ENCODE measurements around the gene CHST5. TPM values are rescaled to one million over a fixed set of nuclear protein-coding genes. Genes with fewer than 3 reads are reported as not detected.

CHST5 gene
- total and polyA plus RNA-seq, 9 of the 15 experiments (the other 6 are each of a cell fraction or from before 2014, with no cell fraction given): 0.06 to 0.21 (median 0.14) TPM; not detected in 5

DNA sequence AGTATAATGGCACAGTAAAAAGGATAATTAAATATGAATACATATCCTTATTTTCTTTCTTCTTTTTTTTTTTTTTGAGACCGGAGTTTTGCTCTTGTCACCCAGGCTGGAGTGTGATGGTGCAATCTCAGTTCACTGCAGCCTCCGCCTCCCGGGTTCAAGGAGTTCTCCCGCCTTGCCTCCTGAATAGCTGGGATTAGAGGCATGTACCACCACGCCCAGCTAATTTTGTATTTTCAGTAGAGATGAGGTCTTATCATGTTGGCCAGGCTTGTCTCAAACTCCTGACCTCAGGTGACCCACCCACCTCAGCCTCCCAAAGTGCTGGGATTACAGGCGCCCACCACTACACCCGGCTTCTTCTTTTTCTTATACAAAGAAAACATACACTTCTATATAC lies 42.3 kb upstream of the CHST5 start (continued):
- no peak; the same call in 1 of the 2 replicates for TF ChIP-seq ADNP (tag; IDR thresholded peaks at IDR 0.05)
- no peak for TF ChIP-seq LARP7 (IDR thresholded peaks at IDR 0.05)
- TF ChIP-seq KLF16 (IDR thresholded peaks at IDR 0.05): peak; percentile 31; the same call in 1 of the 2 replicates
- TF ChIP-seq FOXM1 (IDR thresholded peaks at IDR 0.05; ENCODE audit: low read depth): 0 out of 2 replicates have a peak, but pooled peaks have one; percentile 31
- TF ChIP-seq FOXM1 (CRISPR knock-in tag; IDR thresholded peaks at IDR 0.05; ENCODE audit: low read depth): no peak
- no peak for TF ChIP-seq NFRKB (IDR thresholded peaks at IDR 0.05; ENCODE audit: low read depth)
- no peak for TF ChIP-seq RBM14 (IDR thresholded peaks at IDR 0.05; ENCODE audit: borderline replicate concordance, insufficient read depth, low read depth, low read length)
- TF ChIP-seq, protein P1, sequence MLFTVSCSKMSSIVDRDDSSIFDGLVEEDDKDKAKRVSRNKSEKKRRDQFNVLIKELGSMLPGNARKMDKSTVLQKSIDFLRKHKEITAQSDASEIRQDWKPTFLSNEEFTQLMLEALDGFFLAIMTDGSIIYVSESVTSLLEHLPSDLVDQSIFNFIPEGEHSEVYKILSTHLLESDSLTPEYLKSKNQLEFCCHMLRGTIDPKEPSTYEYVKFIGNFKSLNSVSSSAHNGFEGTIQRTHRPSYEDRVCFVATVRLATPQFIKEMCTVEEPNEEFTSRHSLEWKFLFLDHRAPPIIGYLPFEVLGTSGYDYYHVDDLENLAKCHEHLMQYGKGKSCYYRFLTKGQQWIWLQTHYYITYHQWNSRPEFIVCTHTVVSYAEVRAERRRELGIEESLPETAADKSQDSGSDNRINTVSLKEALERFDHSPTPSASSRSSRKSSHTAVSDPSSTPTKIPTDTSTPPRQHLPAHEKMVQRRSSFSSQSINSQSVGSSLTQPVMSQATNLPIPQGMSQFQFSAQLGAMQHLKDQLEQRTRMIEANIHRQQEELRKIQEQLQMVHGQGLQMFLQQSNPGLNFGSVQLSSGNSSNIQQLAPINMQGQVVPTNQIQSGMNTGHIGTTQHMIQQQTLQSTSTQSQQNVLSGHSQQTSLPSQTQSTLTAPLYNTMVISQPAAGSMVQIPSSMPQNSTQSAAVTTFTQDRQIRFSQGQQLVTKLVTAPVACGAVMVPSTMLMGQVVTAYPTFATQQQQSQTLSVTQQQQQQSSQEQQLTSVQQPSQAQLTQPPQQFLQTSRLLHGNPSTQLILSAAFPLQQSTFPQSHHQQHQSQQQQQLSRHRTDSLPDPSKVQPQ (CRISPR knock-in tag; IDR thresholded peaks at IDR 0.05; ENCODE audit: borderline replicate concordance): no peak
- TF ChIP-seq, protein P2, sequence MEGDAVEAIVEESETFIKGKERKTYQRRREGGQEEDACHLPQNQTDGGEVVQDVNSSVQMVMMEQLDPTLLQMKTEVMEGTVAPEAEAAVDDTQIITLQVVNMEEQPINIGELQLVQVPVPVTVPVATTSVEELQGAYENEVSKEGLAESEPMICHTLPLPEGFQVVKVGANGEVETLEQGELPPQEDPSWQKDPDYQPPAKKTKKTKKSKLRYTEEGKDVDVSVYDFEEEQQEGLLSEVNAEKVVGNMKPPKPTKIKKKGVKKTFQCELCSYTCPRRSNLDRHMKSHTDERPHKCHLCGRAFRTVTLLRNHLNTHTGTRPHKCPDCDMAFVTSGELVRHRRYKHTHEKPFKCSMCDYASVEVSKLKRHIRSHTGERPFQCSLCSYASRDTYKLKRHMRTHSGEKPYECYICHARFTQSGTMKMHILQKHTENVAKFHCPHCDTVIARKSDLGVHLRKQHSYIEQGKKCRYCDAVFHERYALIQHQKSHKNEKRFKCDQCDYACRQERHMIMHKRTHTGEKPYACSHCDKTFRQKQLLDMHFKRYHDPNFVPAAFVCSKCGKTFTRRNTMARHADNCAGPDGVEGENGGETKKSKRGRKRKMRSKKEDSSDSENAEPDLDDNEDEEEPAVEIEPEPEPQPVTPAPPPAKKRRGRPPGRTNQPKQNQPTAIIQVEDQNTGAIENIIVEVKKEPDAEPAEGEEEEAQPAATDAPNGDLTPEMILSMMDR (IDR thresholded peaks at IDR 0.05 in 2 of 3, conservative IDR thresholded peaks at IDR 0.05 in 1 of 3; ENCODE audit: insufficient read depth in 2 of 3, low read depth in 1 of 3, low read length in 3 of 3): no peak
- peak; percentile 58 for TF ChIP-seq MTA2 (IDR thresholded peaks at IDR 0.05; ENCODE audit: low read depth)
- TF ChIP-seq TEAD4 (IDR thresholded peaks at IDR 0.05; ENCODE audit: low read length): peak; percentile 83
- no peak for TF ChIP-seq TEAD4 (CRISPR knock-in tag; IDR thresholded peaks at IDR 0.05; ENCODE audit: borderline replicate concordance)
- no peak for TF ChIP-seq CEBPG (CRISPR knock-in tag; IDR thresholded peaks at IDR 0.05)
- 0 out of 4 replicates have a peak, but pooled peaks of 1 of the 2 experiments have one; percentile 26 for TF ChIP-seq CEBPG (tag; conservative IDR thresholded peaks at IDR 0.05 in 1 of 2, IDR thresholded peaks at IDR 0.05 in 1 of 2)
- TF ChIP-seq SMAD4 (CRISPR knock-in tag; conservative IDR thresholded peaks at IDR 0.05): peak; percentile 48
- TF ChIP-seq ZNF133 (CRISPR knock-in tag; IDR thresholded peaks at IDR 0.05): no peak
- no peak for TF ChIP-seq HMG20A (CRISPR knock-in tag; conservative IDR thresholded peaks at IDR 0.05)
- no peak for TF ChIP-seq EHMT2 (IDR thresholded peaks at IDR 0.05)
- no peak for TF ChIP-seq DNMT1 (IDR thresholded peaks at IDR 0.05)
- TF ChIP-seq SP2 (IDR thresholded peaks at IDR 0.05; ENCODE audit: extremely low read depth, low read depth, low read length, poor library complexity, severe bottlenecking): no peak
- TF ChIP-seq, protein P3, sequence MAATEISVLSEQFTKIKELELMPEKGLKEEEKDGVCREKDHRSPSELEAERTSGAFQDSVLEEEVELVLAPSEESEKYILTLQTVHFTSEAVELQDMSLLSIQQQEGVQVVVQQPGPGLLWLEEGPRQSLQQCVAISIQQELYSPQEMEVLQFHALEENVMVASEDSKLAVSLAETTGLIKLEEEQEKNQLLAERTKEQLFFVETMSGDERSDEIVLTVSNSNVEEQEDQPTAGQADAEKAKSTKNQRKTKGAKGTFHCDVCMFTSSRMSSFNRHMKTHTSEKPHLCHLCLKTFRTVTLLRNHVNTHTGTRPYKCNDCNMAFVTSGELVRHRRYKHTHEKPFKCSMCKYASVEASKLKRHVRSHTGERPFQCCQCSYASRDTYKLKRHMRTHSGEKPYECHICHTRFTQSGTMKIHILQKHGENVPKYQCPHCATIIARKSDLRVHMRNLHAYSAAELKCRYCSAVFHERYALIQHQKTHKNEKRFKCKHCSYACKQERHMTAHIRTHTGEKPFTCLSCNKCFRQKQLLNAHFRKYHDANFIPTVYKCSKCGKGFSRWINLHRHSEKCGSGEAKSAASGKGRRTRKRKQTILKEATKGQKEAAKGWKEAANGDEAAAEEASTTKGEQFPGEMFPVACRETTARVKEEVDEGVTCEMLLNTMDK (IDR thresholded peaks at IDR 0.05; ENCODE audit: borderline replicate concordance, insufficient read depth, low read depth, low read length, poor library complexity, severe bottlenecking): no peak
- TF ChIP-seq KLF10 (CRISPR knock-in tag; IDR thresholded peaks at IDR 0.05): no peak
- peak; percentile 74 for TF ChIP-seq CTBP1 (IDR thresholded peaks at IDR 0.05; ENCODE audit: borderline replicate concordance)
- TF ChIP-seq BCOR (IDR thresholded peaks at IDR 0.05): peak; percentile 23; the same call in 1 of the 2 replicates
- no peak for TF ChIP-seq FOXA3 (CRISPR knock-in tag; conservative IDR thresholded peaks at IDR 0.05 in 1 of 2, IDR thresholded peaks at IDR 0.05 in 1 of 2)

Data from K562 (cell line).